B cell (primary cell): ENCODE data around the gene P3H4. TPM values are rescaled to one million over a fixed set of nuclear protein-coding genes. Genes with fewer than 3 reads are reported as not detected.

Experiments
- ATAC-seq: fragments of 200-7000 bp; cut with Tn5 transposase; one replicate; pipeline ENCODE4 v1.10.0; 2021; ENCODE audit warnings: low read depth, mild to moderate bottlenecking, moderate number of reproducible peaks, moderate library complexity
- CTCF ChIA-PET: fragments of 350-600 bp; sonication (Branson Sonifier 250); formaldehyde crosslinking; loops from one replicate; lab custom pipeline; 2021; ENCODE audit warnings: antibody characterized with exemption, inconsistent platforms; lab: Charles Lee
- POLR2A ChIA-PET: fragments of 350-600 bp; sonication (Branson Sonifier 250); formaldehyde crosslinking; loops from one replicate; lab custom pipeline; 2021; ENCODE audit warnings: antibody characterized with exemption; lab: Charles Lee
- DNase-seq: peaks from one replicate; pipeline ENCODE4 v3.0.0; 2013
- H2AFZ ChIP-seq: 2 replicates; pipeline ENCODE4 v1.6.1; 2012; ENCODE audit warnings: mild to moderate bottlenecking, low read depth, low read length; ENCODE audit not compliant: insufficient read depth, poor library complexity, severe bottlenecking
- H3K27ac ChIP-seq, 2 donors: 1 replicate in 1 of 2; 2 replicates in 1 of 2; pipeline ENCODE4 v1.5.1; 2012 to 2013; ENCODE audit warnings: low read length in 2 of 2, mild to moderate bottlenecking in 2 of 2, moderate library complexity in 1 of 2
- H3K27me3 ChIP-seq, 4 experiments: fragments of 200-600 bp in 1 of 4; sonication (generic) in 1 of 4; replicated peaks in 1 of 4; 1 replicate in 2 of 4; 2 replicates in 2 of 4; pipeline versions ENCODE4 v1.6.1 to v1.7.0; 2013 to 2016; ENCODE audit warnings: low read length in 3 of 4, mild to moderate bottlenecking in 2 of 4, mixed read lengths in 1 of 4, moderate library complexity in 1 of 4; ENCODE audit not compliant: insufficient read depth in 4 of 4, control insufficient read depth in 3 of 4; ENCODE audit errors: control extremely low read depth in 1 of 4
- H3K36me3 ChIP-seq, 2 experiments: replicated peaks in 1 of 2; 1 replicate in 1 of 2; 2 replicates in 1 of 2; pipeline versions ENCODE4 v1.6.1 to v1.7.1; 2013; ENCODE audit warnings: low read length in 1 of 2; ENCODE audit not compliant: insufficient read depth in 2 of 2, control insufficient read depth in 1 of 2; ENCODE audit errors: control extremely low read depth in 1 of 2, extremely low read depth in 1 of 2
- H3K4me1 ChIP-seq, 2 donors: fragments of 200-600 bp in 1 of 2; sonication (generic) in 1 of 2; 1 replicate in 1 of 2; 2 replicates in 1 of 2; pipeline versions ENCODE4 v1.5.1 to v1.6.1; 2013 to 2017; ENCODE audit warnings: low read length in 2 of 2; ENCODE audit not compliant: control insufficient read depth in 2 of 2, insufficient read depth in 2 of 2
- H3K4me2 ChIP-seq: replicated peaks from 2 replicates; pipeline ENCODE3; 2012; ENCODE audit warnings: mild to moderate bottlenecking, low read depth, low read length; ENCODE audit not compliant: poor library complexity, severe bottlenecking
- H3K4me3 ChIP-seq, 5 experiments: fragments of 200-600 bp in 1 of 5; sonication (generic) in 1 of 5; 1 replicate in 3 of 5; 2 replicates in 2 of 5; pipeline versions ENCODE4 v1.5.1 to v1.7.0; 2011 to 2016; ENCODE audit warnings: low read length in 4 of 5, mild to moderate bottlenecking in 4 of 5, low read depth in 2 of 5, control low read depth in 1 of 5, moderate library complexity in 1 of 5; ENCODE audit not compliant: insufficient read depth in 1 of 5; ENCODE audit errors: control extremely low read depth in 1 of 5, extremely low read depth in 1 of 5
- H3K79me2 ChIP-seq: fragments of 200-600 bp; sonication (generic); one replicate; pipeline ENCODE4 v1.6.0; 2016; ENCODE audit warnings: low read length; ENCODE audit not compliant: control insufficient read depth, insufficient read depth
- H3K9ac ChIP-seq: fragments of 200-600 bp; sonication (generic); 2 replicates; pipeline ENCODE4 v1.6.1; 2017; ENCODE audit warnings: mild to moderate bottlenecking, low read length, moderate library complexity
- H3K9me3 ChIP-seq, 3 donors: one replicate each; pipeline versions ENCODE4 v1.6.1 to v1.7.1; 2013; ENCODE audit warnings: low read length in 2 of 3; ENCODE audit not compliant: control insufficient read depth in 2 of 3, insufficient read depth in 1 of 3; ENCODE audit errors: control extremely low read depth in 1 of 3
- H4K20me1 ChIP-seq: 2 replicates; pipeline ENCODE4 v1.6.0; 2012; ENCODE audit warnings: mild to moderate bottlenecking, low read length; ENCODE audit not compliant: insufficient read depth, control insufficient read depth, poor library complexity, severe bottlenecking
- H3K27ac Mint-ChIP-seq: one replicate; pipeline ENCODE4 v1.8.0; 2021; ENCODE audit warnings: mixed read lengths
- H3K27me3 Mint-ChIP-seq: one replicate; pipeline ENCODE4 v1.8.0; 2021; ENCODE audit warnings: mixed read lengths
- H3K4me1 Mint-ChIP-seq: one replicate; pipeline ENCODE4 v1.8.0; 2021; ENCODE audit warnings: mixed read lengths
- H3K4me3 Mint-ChIP-seq: one replicate; pipeline ENCODE4 v1.8.0; 2021; ENCODE audit warnings: mixed read lengths
- H3K9me3 Mint-ChIP-seq: one replicate; pipeline ENCODE4 v1.8.0; 2022; ENCODE audit warnings: mixed read lengths; ENCODE audit not compliant: insufficient read depth
- EZH2 ChIP-seq: IDR thresholded peaks from 2 replicates; pipeline ENCODE4 v1.6.1; 2012; ENCODE audit warnings: borderline replicate concordance, low read depth, mild to moderate bottlenecking, moderate library complexity, low read length; ENCODE audit not compliant: insufficient read depth, poor library complexity, severe bottlenecking
- WGBS: methylation state at CpG from one replicate; pipeline ENCODE4 v1.1.5; 2013; ENCODE audit warnings: missing lambda C conversion rate; ENCODE audit not compliant: insufficient coverage; 5-methylcytosine and 5-hydroxymethylcytosine counted together
- intact Hi-C: fragments of 100-400 bp; cut with micrococcal nuclease; formaldehyde crosslinking; loops from one replicate; pipeline ENCODE4 v1.10.0; 2022
- polyA plus RNA-seq: library from polyadenylated mRNA; depleted of rRNA; stranded (reverse); fragments of >200 nt; gene quantifications from 2 replicates; pipeline ENCODE4 v1.2.3, GENCODE V29; 2012
- total RNA-seq, 2 donors: library from RNA; stranded (reverse); fragments of 120-200 nt in 1 of 2; gene quantifications; 1 replicate in 1 of 2; 2 replicates in 1 of 2; pipeline versions ENCODE4 v1.2.3 to v1.2.4, GENCODE V29; 2013 to 2022
- TF ChIP-seq, protein P1 (sequence below): fragments of 200-600 bp; IDR thresholded peaks from one replicate; pipeline ENCODE4 v1.8.0; 2022; ENCODE audit warnings: antibody characterized with exemption, mild to moderate bottlenecking

The P3H4 gene
- total and polyA plus RNA-seq, 2 donors (not counting 1 experiment from before 2014, with no cell fraction given) = 1.3 to 2.8 TPM

- no peak overlapping the region for H3K27ac ChIP-seq
- H3K36me3 ChIP-seq = no peaks in the 10 kb centered on the region
- H3K9ac ChIP-seq = no peak overlapping the region
- peaks cover 19% of the 10 kb centered on the region for H4K20me1 ChIP-seq
- H3K27ac Mint-ChIP-seq = peak overlapping the region; percentile 71
- peaks cover 25% of the 10 kb centered on the region for H3K79me2 ChIP-seq
- ATAC-seq (no peak), DNase-seq (no peak)
- intact Hi-C loops = loop anchor here (5.0 kb wide), 3 partner anchors 50 to 130 kb away; partner anchors contain the start of genes ACLY and EIF1
- CTCF ChIA-PET = interaction anchor here (1.3 to 4.8 kb wide), 10 partner anchors 8 to 231 kb away, joined by 3 to 63 read pairs (median 8); partner anchors contain the start of genes DNAJC7, FKBP10 and P3H4
- peaks cover 0 to 4% (median 0%) of the 10 kb centered on the region in 3 donors for H3K9me3 ChIP-seq
- peak overlapping the region; percentile 81 for H3K4me3 Mint-ChIP-seq
- peaks cover 33 to 46% of the 10 kb centered on the region in 2 donors for H3K4me1 ChIP-seq
- H3K4me2 ChIP-seq = peak overlapping the region; percentile 83
- no peaks in the 10 kb centered on the region for H3K9me3 Mint-ChIP-seq
- POLR2A ChIA-PET = interaction anchor here (1.2 to 2.1 kb wide), 4 partner anchors 10 to 602 kb away, joined by 3 to 14 read pairs (median 4); partner anchors contain the start of genes EIF1 and STAT3
- H2AFZ ChIP-seq = no peak overlapping the region
- no CpG with 5 or more reads among the region's 4 CpGs for WGBS
- H3K4me1 Mint-ChIP-seq = peaks cover 39% of the 10 kb centered on the region
- no peak overlapping the region for H3K4me3 ChIP-seq
- no peaks in the 10 kb centered on the region for H3K27me3 ChIP-seq
- H3K27me3 Mint-ChIP-seq = no peaks in the 10 kb centered on the region
- TF ChIP-seq, protein P1, sequence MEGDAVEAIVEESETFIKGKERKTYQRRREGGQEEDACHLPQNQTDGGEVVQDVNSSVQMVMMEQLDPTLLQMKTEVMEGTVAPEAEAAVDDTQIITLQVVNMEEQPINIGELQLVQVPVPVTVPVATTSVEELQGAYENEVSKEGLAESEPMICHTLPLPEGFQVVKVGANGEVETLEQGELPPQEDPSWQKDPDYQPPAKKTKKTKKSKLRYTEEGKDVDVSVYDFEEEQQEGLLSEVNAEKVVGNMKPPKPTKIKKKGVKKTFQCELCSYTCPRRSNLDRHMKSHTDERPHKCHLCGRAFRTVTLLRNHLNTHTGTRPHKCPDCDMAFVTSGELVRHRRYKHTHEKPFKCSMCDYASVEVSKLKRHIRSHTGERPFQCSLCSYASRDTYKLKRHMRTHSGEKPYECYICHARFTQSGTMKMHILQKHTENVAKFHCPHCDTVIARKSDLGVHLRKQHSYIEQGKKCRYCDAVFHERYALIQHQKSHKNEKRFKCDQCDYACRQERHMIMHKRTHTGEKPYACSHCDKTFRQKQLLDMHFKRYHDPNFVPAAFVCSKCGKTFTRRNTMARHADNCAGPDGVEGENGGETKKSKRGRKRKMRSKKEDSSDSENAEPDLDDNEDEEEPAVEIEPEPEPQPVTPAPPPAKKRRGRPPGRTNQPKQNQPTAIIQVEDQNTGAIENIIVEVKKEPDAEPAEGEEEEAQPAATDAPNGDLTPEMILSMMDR = no peak
- no peak for TF ChIP-seq EZH2
Measured at GRCh38 chr17:41787021-41787418, 24.7 kb downstream of the P3H4 start.
